HFF-Myc (cell line): ENCODE results near the gene SERPINA6.
"Not testable (repeated sequence)": the region's sequence is repeated elsewhere in the genome, so short reads cannot be mapped to it uniquely, and the experiment has no call there.

Source experiments
- DNase-seq: peaks from one replicate; pipeline ENCODE4 v3.0.0-alpha.2; 2011; ENCODE audit warnings: low read depth; ENCODE audit errors: extremely low read depth
- H3K4me3 ChIP-seq: replicated peaks from 2 replicates; pipeline ENCODE4 v1.5.1; 2011; ENCODE audit warnings: low read depth, mild to moderate bottlenecking, control low read depth, low read length
- TF ChIP-seq, protein P1 (sequence below): IDR thresholded peaks from 2 replicates; pipeline ENCODE4 v1.5.1; 2012; ENCODE audit warnings: mild to moderate bottlenecking, low read depth, low read length, control low read depth; ENCODE audit errors: missing control alignments

Gene SERPINA6

GRCh38 chr14:94288610-94289465 lies 34.3 kb downstream of the SERPINA6 start:
- TF ChIP-seq, protein P1, sequence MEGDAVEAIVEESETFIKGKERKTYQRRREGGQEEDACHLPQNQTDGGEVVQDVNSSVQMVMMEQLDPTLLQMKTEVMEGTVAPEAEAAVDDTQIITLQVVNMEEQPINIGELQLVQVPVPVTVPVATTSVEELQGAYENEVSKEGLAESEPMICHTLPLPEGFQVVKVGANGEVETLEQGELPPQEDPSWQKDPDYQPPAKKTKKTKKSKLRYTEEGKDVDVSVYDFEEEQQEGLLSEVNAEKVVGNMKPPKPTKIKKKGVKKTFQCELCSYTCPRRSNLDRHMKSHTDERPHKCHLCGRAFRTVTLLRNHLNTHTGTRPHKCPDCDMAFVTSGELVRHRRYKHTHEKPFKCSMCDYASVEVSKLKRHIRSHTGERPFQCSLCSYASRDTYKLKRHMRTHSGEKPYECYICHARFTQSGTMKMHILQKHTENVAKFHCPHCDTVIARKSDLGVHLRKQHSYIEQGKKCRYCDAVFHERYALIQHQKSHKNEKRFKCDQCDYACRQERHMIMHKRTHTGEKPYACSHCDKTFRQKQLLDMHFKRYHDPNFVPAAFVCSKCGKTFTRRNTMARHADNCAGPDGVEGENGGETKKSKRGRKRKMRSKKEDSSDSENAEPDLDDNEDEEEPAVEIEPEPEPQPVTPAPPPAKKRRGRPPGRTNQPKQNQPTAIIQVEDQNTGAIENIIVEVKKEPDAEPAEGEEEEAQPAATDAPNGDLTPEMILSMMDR: no peak
- no peak for DNase-seq
- no peak overlapping the region for H3K4me3 ChIP-seq

DNA sequence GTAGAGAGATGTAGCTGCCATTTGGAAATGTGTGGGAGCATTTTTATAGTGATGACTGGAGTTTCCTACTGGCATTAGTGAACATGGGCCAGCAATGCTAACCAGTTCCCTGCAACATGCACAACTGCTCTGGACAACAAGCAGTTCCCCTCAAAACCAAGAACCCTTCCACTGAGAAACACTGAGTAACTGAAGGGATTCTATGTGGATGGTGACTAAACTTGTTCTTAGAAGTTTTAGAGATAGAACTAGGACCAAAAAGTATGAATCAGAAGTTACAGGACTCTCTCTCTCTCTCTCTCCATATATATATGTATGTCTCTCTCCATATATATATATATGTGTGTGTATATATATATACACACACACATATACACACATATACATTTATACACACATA lies 38.0 kb downstream of the SERPINA6 start:
- TF ChIP-seq, protein P1: no peak
- no peak overlapping the region for H3K4me3 ChIP-seq
- no peak for DNase-seq

DNA sequence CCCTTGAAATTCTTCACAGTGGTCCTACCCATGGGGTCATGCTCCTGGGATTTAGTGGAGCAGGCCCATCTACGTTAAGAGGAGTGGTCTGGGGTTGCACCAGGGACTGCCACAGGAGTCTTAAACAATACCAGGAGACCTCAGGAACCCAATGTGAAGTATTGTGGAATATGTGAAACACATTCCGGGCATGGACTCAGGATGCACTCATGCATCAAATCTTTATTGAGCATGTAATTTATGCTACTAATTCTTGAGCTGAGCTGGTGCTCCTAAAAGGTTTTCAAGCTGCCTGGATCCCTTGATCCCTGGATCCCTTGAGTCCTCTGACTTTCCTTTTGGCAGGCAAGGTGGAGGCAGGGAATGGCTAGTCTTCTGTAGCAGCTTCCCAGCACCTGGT lies 38.9 kb downstream of the SERPINA6 start:
- H3K4me3 ChIP-seq: no peak overlapping the region
- DNase-seq: no peak
- TF ChIP-seq, protein P1: no peak

GRCh38 chr14:94282991-94283723 lies 40.0 kb downstream of the SERPINA6 start:
- H3K4me3 ChIP-seq: no peak overlapping the region
- DNase-seq: no peak
- TF ChIP-seq, protein P1: no peak

DNA sequence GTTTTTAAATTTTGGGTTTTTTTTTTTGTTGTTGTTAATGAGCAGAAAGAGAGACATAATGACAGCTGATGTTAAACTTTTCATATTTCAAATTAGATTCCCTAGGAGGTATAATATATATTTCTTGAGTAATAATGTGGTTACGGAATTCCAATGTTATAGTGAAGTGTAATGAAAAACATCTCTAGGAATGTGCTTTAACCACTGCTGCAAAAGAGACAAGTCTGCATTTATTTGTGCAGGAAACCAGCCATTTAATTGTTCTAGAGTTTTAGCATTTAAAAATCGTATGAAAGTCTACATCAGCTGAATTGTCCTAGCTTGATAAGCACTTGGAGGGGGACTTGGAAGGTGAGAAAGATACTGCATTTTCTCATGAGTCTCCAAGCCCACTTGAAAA lies 44.4 kb downstream of the SERPINA6 start:
- TF ChIP-seq, protein P1: no peak
- H3K4me3 ChIP-seq: no peak overlapping the region
- DNase-seq: no peak

DNA sequence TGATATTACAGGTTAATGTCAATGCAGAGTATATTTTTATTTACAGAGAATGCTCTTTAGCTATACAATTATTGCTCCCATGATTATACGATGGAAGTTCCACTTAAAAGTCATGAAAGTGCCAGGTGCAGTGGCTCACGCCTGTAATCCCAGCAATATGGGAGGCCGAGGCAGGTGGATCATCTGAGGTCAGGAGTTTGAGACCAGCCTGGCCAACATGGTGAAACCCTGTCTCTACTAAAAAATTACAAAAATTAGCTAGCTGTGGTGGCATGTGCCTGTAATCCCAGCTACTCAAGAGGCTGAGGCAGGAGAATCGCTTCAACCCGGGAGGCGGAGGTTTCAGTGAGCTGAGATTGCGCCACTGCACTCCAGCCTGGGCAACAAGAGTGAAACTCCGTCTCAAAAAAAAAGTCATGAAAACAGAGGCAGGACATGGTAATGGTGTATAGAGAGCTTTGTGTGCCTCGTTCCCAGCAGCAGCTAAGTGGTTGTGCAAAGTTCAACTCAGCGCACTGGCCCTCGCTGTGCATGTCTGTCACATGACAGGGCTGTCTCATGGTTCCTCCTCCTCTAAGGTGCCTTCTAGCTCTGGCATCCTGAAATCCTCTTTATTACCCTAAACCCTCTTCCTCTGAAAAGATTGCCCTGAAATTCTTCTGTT lies 46.1 kb downstream of the SERPINA6 start:
- DNase-seq, H3K4me3 ChIP-seq: not testable (repeated sequence)

DNA sequence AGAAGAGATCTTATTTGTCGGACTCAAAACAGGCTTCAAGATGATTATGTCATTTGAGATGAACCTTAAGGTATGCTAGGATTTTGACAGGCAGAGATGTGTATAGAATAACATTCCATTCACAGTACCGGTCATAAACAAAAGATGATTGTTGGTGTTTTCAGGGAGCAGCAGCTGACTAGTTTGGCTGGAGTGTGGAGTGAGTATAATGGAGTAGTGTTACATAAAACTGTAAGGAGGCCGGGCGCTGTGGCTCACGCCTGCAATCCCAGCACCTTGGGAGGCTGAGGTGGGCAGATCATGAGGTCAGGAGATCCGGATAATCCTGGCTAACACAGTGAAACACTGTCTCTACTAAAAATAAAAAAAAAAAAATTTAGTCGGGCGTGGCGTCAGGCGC lies 54.0 kb downstream of the SERPINA6 start:
- DNase-seq: no peak
- TF ChIP-seq, protein P1: no peak
- no peak overlapping the region for H3K4me3 ChIP-seq

GRCh38 chr14:94268582-94268981 lies 54.6 kb downstream of the SERPINA6 start:
- DNase-seq, H3K4me3 ChIP-seq: not testable (repeated sequence)
